GM18526 (cell line): ENCODE measurements around the gene SHROOM1.

Experiments
- POLR2A ChIP-seq: IDR thresholded peaks from 3 replicates; pipeline ENCODE4 v1.6.1; 2011; ENCODE audit not compliant: insufficient read length; ENCODE audit errors: extremely low read depth

Gene SHROOM1

GRCh38 chr5:132865668-132866341 is 35.4 kb upstream of the SHROOM1 start:
- no peak for TF ChIP-seq POLR2A

- TF ChIP-seq POLR2A, result no peak
These were observed 30.3 kb upstream of the SHROOM1 start for GRCh38 chr5:132860742-132861141.

- TF ChIP-seq POLR2A, result no peak
These were observed 29.5 kb upstream of the SHROOM1 start for GRCh38 chr5:132859889-132860437.

- TF ChIP-seq POLR2A, result no peak
These were observed 25.6 kb upstream of the SHROOM1 start for GRCh38 chr5:132856011-132856410.

GRCh38 chr5:132854301-132854700 is 23.9 kb upstream of the SHROOM1 start:
- TF ChIP-seq POLR2A, result no peak

GRCh38 chr5:132853790-132854189 is 23.3 kb upstream of the SHROOM1 start:
- no peak for TF ChIP-seq POLR2A

- TF ChIP-seq POLR2A, result no peak
These were observed 22.9 kb upstream of the SHROOM1 start for GRCh38 chr5:132853323-132853722.

GRCh38 chr5:132850066-132850465 is 19.6 kb upstream of the SHROOM1 start:
- no peak for TF ChIP-seq POLR2A

GRCh38 chr5:132849347-132849746 is 18.9 kb upstream of the SHROOM1 start:
- no peak for TF ChIP-seq POLR2A

GRCh38 chr5:132848270-132848669 is 17.8 kb upstream of the SHROOM1 start:
- no peak for TF ChIP-seq POLR2A

- no peak for TF ChIP-seq POLR2A
These were observed 10.9 kb upstream of the SHROOM1 start for GRCh38 chr5:132841305-132841704.

- no peak for TF ChIP-seq POLR2A
These were observed 10.4 kb upstream of the SHROOM1 start for GRCh38 chr5:132840896-132841295.

- no peak for TF ChIP-seq POLR2A
These were observed 9.9 kb upstream of the SHROOM1 start for GRCh38 chr5:132840313-132840712.

- TF ChIP-seq POLR2A, result no peak
These were observed 9.2 kb upstream of the SHROOM1 start for GRCh38 chr5:132839426-132840301.

GRCh38 chr5:132838516-132839282 is 8.3 kb upstream of the SHROOM1 start:
- no peak for TF ChIP-seq POLR2A

GRCh38 chr5:132837868-132838267 is 7.4 kb upstream of the SHROOM1 start:
- TF ChIP-seq POLR2A, result no peak

- TF ChIP-seq POLR2A, result no peak
These were observed 6.4 kb upstream of the SHROOM1 start for GRCh38 chr5:132836852-132837251.
